ENCODE measurements around the gene EPB41L3.

- TF ChIP-seq CTCF (IDR thresholded peaks at IDR 0.05) = no peak
- no peak for TF ChIP-seq POLR2A (IDR thresholded peaks at IDR 0.05)
Observed at GRCh38 chr18:5425721-5426120, 118.1 kb downstream of the EPB41L3 start.
